HEK293 (cell line): ENCODE measurements around the gene PCYT1A.

Experiments
- CTCF ChIA-PET: fragments of 350-600 bp; formaldehyde crosslinking; extraction: SDS; loops from one replicate; lab custom pipeline; 2021; ENCODE audit warnings: antibody characterized with exemption; lab: Yijun Ruan, JAX
- POLR2A ChIA-PET: fragments of 300-600 bp; formaldehyde crosslinking; extraction: SDS; loops from one replicate; lab custom pipeline; 2020; ENCODE audit warnings: antibody characterized with exemption, inconsistent platforms; lab: Yijun Ruan, JAX
- H3K27ac ChIP-seq: fragments of 200-500 bp; sonication (Bioruptor generic); 2 replicates; pipeline ENCODE4 v1.5.1; 2014; ENCODE audit warnings: low read depth, low read length, control low read depth, inconsistent platforms; ENCODE audit errors: extremely low read depth
- H3K36me3 ChIP-seq, 2 experiments: fragments of 200-500 bp in 1 of 2; sonication (Bioruptor generic) in 1 of 2; 1 replicate in 1 of 2; 2 replicates in 1 of 2; pipeline ENCODE4 v1.5.1; 2014 to 2017; ENCODE audit warnings: inconsistent platforms in 2 of 2, low read length in 2 of 2; ENCODE audit not compliant: control insufficient read depth in 2 of 2, insufficient read depth in 1 of 2
- H3K4me1 ChIP-seq: fragments of 200-500 bp; sonication (Bioruptor generic); 2 replicates; pipeline ENCODE4 v1.5.1; 2014; ENCODE audit warnings: mild to moderate bottlenecking, low read length, inconsistent platforms; ENCODE audit not compliant: control insufficient read depth, insufficient read depth
- H3K4me3 ChIP-seq: 2 replicates; pipeline ENCODE4 v1.5.1; 2011; ENCODE audit warnings: low read depth, mild to moderate bottlenecking, control low read depth, low read length, moderate library complexity
- H3K9me3 ChIP-seq: fragments of 200-500 bp; sonication (Bioruptor generic); 2 replicates; pipeline ENCODE4 v1.5.1; 2014; ENCODE audit warnings: low read depth, low read length, inconsistent platforms; ENCODE audit not compliant: control insufficient read depth, insufficient read depth
- BCL11B ChIP-seq: fragments of 450-650 bp; formaldehyde crosslinking; IDR thresholded peaks from 2 replicates; pipeline ENCODE4 v1.5.1; 2016; ENCODE audit warnings: low read depth, missing biosample characterization, missing genetic modification characterization
- GLIS1 ChIP-seq: fragments of 450-650 bp; formaldehyde crosslinking; IDR thresholded peaks from 2 replicates; pipeline ENCODE4 v1.5.1; 2016; ENCODE audit warnings: missing biosample characterization, missing genetic modification characterization
- GLIS2 ChIP-seq: fragments of 450-650 bp; formaldehyde crosslinking; IDR thresholded peaks from 2 replicates; pipeline ENCODE4 v1.5.1; 2016; ENCODE audit warnings: missing biosample characterization, missing genetic modification characterization
- KLF9 ChIP-seq: fragments of 450-650 bp; formaldehyde crosslinking; IDR thresholded peaks from 2 replicates; pipeline ENCODE4 v1.5.1; 2016; ENCODE audit warnings: missing biosample characterization, missing genetic modification characterization, low read depth
- SCRT1 ChIP-seq: fragments of 450-650 bp; formaldehyde crosslinking; IDR thresholded peaks from 2 replicates; pipeline ENCODE4 v1.5.1; 2016; ENCODE audit warnings: missing biosample characterization, missing genetic modification characterization, borderline replicate concordance
- TCF7L2 ChIP-seq: IDR thresholded peaks from 2 replicates; pipeline ENCODE4 v1.6.1; 2011; ENCODE audit warnings: low read depth, mild to moderate bottlenecking, inconsistent platforms, low read length, moderate library complexity, borderline replicate concordance
- ZBTB11 ChIP-seq: fragments of 450-650 bp; formaldehyde crosslinking; conservative IDR thresholded peaks from 2 replicates; pipeline ENCODE4 v1.5.1; 2016; ENCODE audit warnings: low read depth, missing biosample characterization, missing genetic modification characterization
- ZBTB48 ChIP-seq: fragments of 450-650 bp; formaldehyde crosslinking; IDR thresholded peaks from 2 replicates; pipeline ENCODE4 v1.5.1; 2016; ENCODE audit warnings: missing biosample characterization, missing genetic modification characterization
- ZIC2 ChIP-seq: fragments of 450-650 bp; formaldehyde crosslinking; IDR thresholded peaks from 2 replicates; pipeline ENCODE4 v1.5.1; 2016; ENCODE audit warnings: missing biosample characterization, missing genetic modification characterization
- ZNF114 ChIP-seq: fragments of 450-650 bp; formaldehyde crosslinking; IDR thresholded peaks from 2 replicates; pipeline ENCODE4 v1.5.0; 2017; ENCODE audit warnings: missing biosample characterization, missing genetic modification characterization
- ZNF121 ChIP-seq: fragments of 450-650 bp; formaldehyde crosslinking; IDR thresholded peaks from 2 replicates; pipeline ENCODE4 v1.5.1; 2016; ENCODE audit warnings: missing biosample characterization, missing genetic modification characterization
- ZNF174 ChIP-seq: fragments of 450-650 bp; formaldehyde crosslinking; IDR thresholded peaks from 2 replicates; pipeline ENCODE4 v1.5.0; 2017; ENCODE audit warnings: missing biosample characterization, mild to moderate bottlenecking, missing genetic modification characterization
- ZNF248 ChIP-seq: fragments of 450-650 bp; formaldehyde crosslinking; IDR thresholded peaks from 2 replicates; pipeline ENCODE4 v1.5.1; 2017; ENCODE audit warnings: missing biosample characterization, missing genetic modification characterization
- ZNF416 ChIP-seq: fragments of 450-650 bp; formaldehyde crosslinking; IDR thresholded peaks from 2 replicates; pipeline ENCODE4 v1.5.1; 2016; ENCODE audit warnings: missing biosample characterization, missing genetic modification characterization
- ZNF48 ChIP-seq: fragments of 450-650 bp; formaldehyde crosslinking; IDR thresholded peaks from 2 replicates; pipeline ENCODE4 v1.5.1; 2016; ENCODE audit warnings: missing biosample characterization, missing genetic modification characterization
- ZNF530 ChIP-seq: fragments of 450-650 bp; formaldehyde crosslinking; IDR thresholded peaks from 2 replicates; pipeline ENCODE4 v1.5.1; 2016; ENCODE audit warnings: low read depth, missing biosample characterization, missing genetic modification characterization
- ZNF585B ChIP-seq: fragments of 450-650 bp; formaldehyde crosslinking; IDR thresholded peaks from 2 replicates; pipeline ENCODE4 v1.5.1; 2016; ENCODE audit warnings: missing biosample characterization, missing genetic modification characterization
- ZNF645 ChIP-seq: fragments of 450-650 bp; formaldehyde crosslinking; IDR thresholded peaks from 2 replicates; pipeline ENCODE4; 2016; ENCODE audit warnings: missing biosample characterization, missing genetic modification characterization
- ZNF660 ChIP-seq: fragments of 450-650 bp; IDR thresholded peaks from 2 replicates; pipeline ENCODE4 v1.5.1; 2018; ENCODE audit warnings: missing biosample characterization, mild to moderate bottlenecking, missing genetic modification characterization
- ZNF670 ChIP-seq: fragments of 450-650 bp; formaldehyde crosslinking; IDR thresholded peaks from 2 replicates; pipeline ENCODE4 v1.5.1; 2016; ENCODE audit warnings: missing biosample characterization, missing genetic modification characterization, low read depth
- ZNF843 ChIP-seq: fragments of 450-650 bp; formaldehyde crosslinking; IDR thresholded peaks from 2 replicates; pipeline ENCODE4 v1.5.1; 2016; ENCODE audit warnings: missing biosample characterization, missing genetic modification characterization
- ZSCAN18 ChIP-seq: fragments of 450-650 bp; formaldehyde crosslinking; IDR thresholded peaks from 2 replicates; pipeline ENCODE4 v1.5.1; 2016; ENCODE audit warnings: missing biosample characterization, missing genetic modification characterization
- ZSCAN4 ChIP-seq: fragments of 450-650 bp; formaldehyde crosslinking; IDR thresholded peaks from 2 replicates; pipeline ENCODE4 v1.5.1; 2017; ENCODE audit warnings: missing biosample characterization, missing genetic modification characterization
- TF ChIP-seq, protein P1 (sequence below): fragments of 450-650 bp; formaldehyde crosslinking; IDR thresholded peaks from 2 replicates; pipeline ENCODE4 v1.5.1; 2016; ENCODE audit warnings: missing biosample characterization, missing genetic modification characterization, borderline replicate concordance
- TF ChIP-seq, protein P2 (sequence below): fragments of 450-650 bp; formaldehyde crosslinking; IDR thresholded peaks from 2 replicates; pipeline ENCODE4 v1.5.1; 2016; ENCODE audit warnings: missing biosample characterization, missing genetic modification characterization

Gene PCYT1A

GRCh38 chr3:196287440-196288140 lies at the start of gene PCYT1A:
Gene PCYT1A (minus strand): TSS chr3:196287726. CDS start chr3:196270531, 17,195 bp downstream.
- no peaks in the 10 kb centered on the region; the same call in 1 of the 2 replicates for H3K4me1 ChIP-seq
- no peaks in the 10 kb centered on the region for H3K36me3 ChIP-seq
- POLR2A ChIA-PET: interaction anchor here (0.7 to 1.0 kb wide), 2 partner anchors 17 to 30 kb away, joined by 3 to 4 read pairs; no protein-coding TSS in a partner anchor
- H3K27ac ChIP-seq: peak within 1 kb of the TSS; percentile 57; the same call in 1 of the 2 replicates
- no peaks in the 10 kb centered on the region for H3K9me3 ChIP-seq
- H3K4me3 ChIP-seq: peak within 1 kb of the TSS; percentile 93
- CTCF ChIA-PET: interaction anchor here (0.7 kb wide), 1 partner anchor 68 kb away, joined by 3 read pairs; no protein-coding TSS in a partner anchor
- TF ChIP-seq ZBTB11 (tag by site-specific recombination): peak; percentile 98
- peak; percentile 48 for TF ChIP-seq GLIS1 (tag by site-specific recombination)
- no peak for TF ChIP-seq ZNF843
- TF ChIP-seq ZNF416 (tag by site-specific recombination): no peak
- no peak for TF ChIP-seq ZNF530 (tag by site-specific recombination)
- TF ChIP-seq ZNF645 (tag by site-specific recombination): no peak
- TF ChIP-seq ZNF670 (tag by site-specific recombination): no peak
- no peak for TF ChIP-seq ZNF585B (tag by site-specific recombination)
- no peak for TF ChIP-seq ZNF174 (tag by site-specific recombination)
- TF ChIP-seq, protein P1, sequence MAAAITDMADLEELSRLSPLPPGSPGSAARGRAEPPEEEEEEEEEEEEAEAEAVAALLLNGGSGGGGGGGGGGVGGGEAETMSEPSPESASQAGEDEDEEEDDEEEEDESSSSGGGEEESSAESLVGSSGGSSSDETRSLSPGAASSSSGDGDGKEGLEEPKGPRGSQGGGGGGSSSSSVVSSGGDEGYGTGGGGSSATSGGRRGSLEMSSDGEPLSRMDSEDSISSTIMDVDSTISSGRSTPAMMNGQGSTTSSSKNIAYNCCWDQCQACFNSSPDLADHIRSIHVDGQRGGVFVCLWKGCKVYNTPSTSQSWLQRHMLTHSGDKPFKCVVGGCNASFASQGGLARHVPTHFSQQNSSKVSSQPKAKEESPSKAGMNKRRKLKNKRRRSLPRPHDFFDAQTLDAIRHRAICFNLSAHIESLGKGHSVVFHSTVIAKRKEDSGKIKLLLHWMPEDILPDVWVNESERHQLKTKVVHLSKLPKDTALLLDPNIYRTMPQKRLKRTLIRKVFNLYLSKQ (tag by site-specific recombination): 0 out of 2 replicates have a peak, but pooled peaks have one; percentile 63
- TF ChIP-seq ZNF114 (tag by site-specific recombination): no peak
- TF ChIP-seq ZBTB48 (tag by site-specific recombination): no peak; the same call in 1 of the 2 replicates
- TF ChIP-seq ZIC2: no peak
- peak; percentile 57; the same call in 1 of the 2 replicates for TF ChIP-seq BCL11B
- TF ChIP-seq ZNF121 (tag by site-specific recombination): peak; percentile 82
- TF ChIP-seq TCF7L2: no peak
- TF ChIP-seq GLIS2 (tag by site-specific recombination): peak; percentile 65
- TF ChIP-seq ZNF248: no peak
- no peak for TF ChIP-seq ZNF48
- TF ChIP-seq, protein P2, sequence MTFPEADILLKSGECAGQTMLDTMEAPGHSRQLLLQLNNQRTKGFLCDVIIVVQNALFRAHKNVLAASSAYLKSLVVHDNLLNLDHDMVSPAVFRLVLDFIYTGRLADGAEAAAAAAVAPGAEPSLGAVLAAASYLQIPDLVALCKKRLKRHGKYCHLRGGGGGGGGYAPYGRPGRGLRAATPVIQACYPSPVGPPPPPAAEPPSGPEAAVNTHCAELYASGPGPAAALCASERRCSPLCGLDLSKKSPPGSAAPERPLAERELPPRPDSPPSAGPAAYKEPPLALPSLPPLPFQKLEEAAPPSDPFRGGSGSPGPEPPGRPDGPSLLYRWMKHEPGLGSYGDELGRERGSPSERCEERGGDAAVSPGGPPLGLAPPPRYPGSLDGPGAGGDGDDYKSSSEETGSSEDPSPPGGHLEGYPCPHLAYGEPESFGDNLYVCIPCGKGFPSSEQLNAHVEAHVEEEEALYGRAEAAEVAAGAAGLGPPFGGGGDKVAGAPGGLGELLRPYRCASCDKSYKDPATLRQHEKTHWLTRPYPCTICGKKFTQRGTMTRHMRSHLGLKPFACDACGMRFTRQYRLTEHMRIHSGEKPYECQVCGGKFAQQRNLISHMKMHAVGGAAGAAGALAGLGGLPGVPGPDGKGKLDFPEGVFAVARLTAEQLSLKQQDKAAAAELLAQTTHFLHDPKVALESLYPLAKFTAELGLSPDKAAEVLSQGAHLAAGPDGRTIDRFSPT (tag by site-specific recombination): no peak
- peak; percentile 94 for TF ChIP-seq ZNF660 (tag by site-specific recombination)
- no peak; the same call in 1 of the 2 replicates for TF ChIP-seq SCRT1 (tag by site-specific recombination)
- TF ChIP-seq KLF9 (tag by site-specific recombination): peak; percentile 24; the same call in 1 of the 2 replicates
- peak; percentile 20; the same call in 1 of the 2 replicates for TF ChIP-seq ZSCAN4 (tag by site-specific recombination)
- no peak for TF ChIP-seq ZSCAN18 (tag by site-specific recombination)
